Neutrophil (primary cell): ENCODE data around the gene ADGRE1.

ENCODE experiments used
- H3K27ac ChIP-seq: fragments of 200-600 bp; sonication (generic); 2 replicates; pipeline ENCODE4 v1.5.1; 2016; ENCODE audit warnings: mild to moderate bottlenecking, moderate library complexity
- H3K27me3 ChIP-seq: fragments of 200-600 bp; sonication (generic); 2 replicates; pipeline ENCODE4 v1.6.0; 2016; ENCODE audit warnings: mild to moderate bottlenecking
- H3K36me3 ChIP-seq: fragments of 200-600 bp; sonication (generic); 2 replicates; pipeline ENCODE4 v1.5.1; 2017
- H3K4me1 ChIP-seq, 2 experiments: fragments of 200-600 bp in 1 of 2; sonication (generic) in 1 of 2; 1 replicate in 1 of 2; 2 replicates in 1 of 2; pipeline versions ENCODE4 v1.5.1 to v1.6.1; 2013 to 2016; ENCODE audit warnings: low read depth in 1 of 2, low read length in 1 of 2, mild to moderate bottlenecking in 1 of 2, moderate library complexity in 1 of 2; ENCODE audit not compliant: control insufficient read depth in 1 of 2, insufficient read depth in 1 of 2
- H3K4me3 ChIP-seq, 2 experiments: fragments of 200-600 bp in 1 of 2; sonication (generic) in 1 of 2; 1 replicate in 1 of 2; 2 replicates in 1 of 2; pipeline ENCODE4 v1.5.1; 2013 to 2016; ENCODE audit warnings: low read depth in 1 of 2, low read length in 1 of 2, mild to moderate bottlenecking in 1 of 2, moderate library complexity in 1 of 2
- H3K9me3 ChIP-seq: fragments of 200-600 bp; sonication (generic); 2 replicates; pipeline ENCODE4 v1.5.1; 2016
- TF ChIP-seq, protein P1 (sequence below): fragments of 200-600 bp; sonication (generic); IDR thresholded peaks from 2 replicates; pipeline ENCODE4 v1.5.1; 2016; ENCODE audit warnings: antibody characterized with exemption

The ADGRE1 gene

DNA sequence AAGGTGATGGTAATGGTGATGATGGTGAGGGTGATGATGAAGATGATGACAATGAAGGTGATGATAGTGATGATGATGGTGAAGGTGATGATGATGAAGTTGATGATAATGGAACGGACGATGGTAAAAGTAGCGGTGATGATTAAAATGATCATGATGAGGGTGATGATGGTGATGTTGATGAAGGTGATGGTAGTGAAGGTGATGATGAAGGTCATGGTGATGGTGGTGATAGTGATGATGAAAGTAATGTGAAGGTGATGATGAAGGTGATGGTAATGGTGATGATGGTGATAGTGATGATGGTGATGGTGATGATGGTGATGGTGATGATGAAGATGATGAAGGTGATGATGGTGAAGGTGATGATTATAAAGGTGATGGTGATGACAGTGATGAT lies 67.7 kb downstream of the ADGRE1 start:
- Histone ChIP-seq H3K27me3 (peaks cover 22% of the 10 kb centered on the region), H3K4me3 (no peak overlapping the region), H3K4me1 (peaks cover 8 to 9% of the 10 kb centered on the region in 2 experiments), H3K27ac (no peak overlapping the region), H3K9me3 (no peaks in the 10 kb centered on the region), H3K36me3 (no peaks in the 10 kb centered on the region)
- TF ChIP-seq, protein P1, sequence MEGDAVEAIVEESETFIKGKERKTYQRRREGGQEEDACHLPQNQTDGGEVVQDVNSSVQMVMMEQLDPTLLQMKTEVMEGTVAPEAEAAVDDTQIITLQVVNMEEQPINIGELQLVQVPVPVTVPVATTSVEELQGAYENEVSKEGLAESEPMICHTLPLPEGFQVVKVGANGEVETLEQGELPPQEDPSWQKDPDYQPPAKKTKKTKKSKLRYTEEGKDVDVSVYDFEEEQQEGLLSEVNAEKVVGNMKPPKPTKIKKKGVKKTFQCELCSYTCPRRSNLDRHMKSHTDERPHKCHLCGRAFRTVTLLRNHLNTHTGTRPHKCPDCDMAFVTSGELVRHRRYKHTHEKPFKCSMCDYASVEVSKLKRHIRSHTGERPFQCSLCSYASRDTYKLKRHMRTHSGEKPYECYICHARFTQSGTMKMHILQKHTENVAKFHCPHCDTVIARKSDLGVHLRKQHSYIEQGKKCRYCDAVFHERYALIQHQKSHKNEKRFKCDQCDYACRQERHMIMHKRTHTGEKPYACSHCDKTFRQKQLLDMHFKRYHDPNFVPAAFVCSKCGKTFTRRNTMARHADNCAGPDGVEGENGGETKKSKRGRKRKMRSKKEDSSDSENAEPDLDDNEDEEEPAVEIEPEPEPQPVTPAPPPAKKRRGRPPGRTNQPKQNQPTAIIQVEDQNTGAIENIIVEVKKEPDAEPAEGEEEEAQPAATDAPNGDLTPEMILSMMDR: no peak

DNA sequence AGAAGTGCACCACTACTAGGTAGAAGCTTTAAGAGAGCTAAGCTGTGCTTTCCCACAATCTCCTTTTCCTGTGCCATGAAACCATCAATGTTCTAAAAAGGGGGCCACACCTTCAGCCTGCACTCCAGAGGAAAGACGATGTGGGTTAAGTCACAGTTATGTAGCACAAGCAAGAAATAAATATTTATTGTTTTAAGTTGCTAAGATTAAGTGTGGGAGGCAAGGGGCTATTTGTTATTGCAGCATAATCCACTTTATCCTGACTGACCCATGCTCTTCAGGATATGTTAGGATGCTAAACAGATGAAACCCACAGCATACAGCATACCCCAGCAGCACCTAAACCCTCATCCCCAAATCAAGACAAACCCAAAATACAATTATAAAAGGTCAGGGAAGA lies 69.2 kb downstream of the ADGRE1 start:
- TF ChIP-seq, protein P1: no peak
- peaks cover 8 to 9% of the 10 kb centered on the region in 2 experiments for H3K4me1 ChIP-seq
- no peaks in the 10 kb centered on the region for H3K36me3 ChIP-seq
- H3K27me3 ChIP-seq: peaks cover 22% of the 10 kb centered on the region
- H3K4me3 ChIP-seq: no peak overlapping the region
- no peak overlapping the region for H3K27ac ChIP-seq
- H3K9me3 ChIP-seq: no peaks in the 10 kb centered on the region

DNA sequence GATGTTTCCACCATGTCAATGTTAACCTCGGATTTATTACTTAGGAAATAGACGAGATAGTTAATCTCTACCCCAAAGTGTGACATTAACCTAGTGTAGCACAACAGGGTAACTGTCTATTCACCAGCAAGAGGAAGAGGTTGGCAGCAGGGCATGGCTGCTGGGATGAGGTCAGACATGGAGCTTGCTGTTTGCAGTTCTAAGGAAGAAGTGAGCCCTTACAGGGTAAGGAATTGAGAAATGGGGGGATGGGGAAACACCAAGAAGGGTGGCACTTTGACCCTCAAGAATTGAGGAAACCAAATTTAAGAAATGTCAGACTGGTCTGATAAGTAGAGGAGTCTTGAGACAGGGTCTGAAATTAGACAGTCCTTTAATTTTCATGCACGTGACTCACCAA lies 71.4 kb downstream of the ADGRE1 start:
- Histone ChIP-seq H3K4me1 (peaks cover 14 to 16% of the 10 kb centered on the region in 2 experiments), H3K36me3 (no peaks in the 10 kb centered on the region), H3K27ac (peak overlapping the region; percentile 40), H3K9me3 (no peaks in the 10 kb centered on the region), H3K27me3 (peaks cover 10% of the 10 kb centered on the region), H3K4me3 (no peak overlapping the region)
- TF ChIP-seq, protein P1: no peak

DNA sequence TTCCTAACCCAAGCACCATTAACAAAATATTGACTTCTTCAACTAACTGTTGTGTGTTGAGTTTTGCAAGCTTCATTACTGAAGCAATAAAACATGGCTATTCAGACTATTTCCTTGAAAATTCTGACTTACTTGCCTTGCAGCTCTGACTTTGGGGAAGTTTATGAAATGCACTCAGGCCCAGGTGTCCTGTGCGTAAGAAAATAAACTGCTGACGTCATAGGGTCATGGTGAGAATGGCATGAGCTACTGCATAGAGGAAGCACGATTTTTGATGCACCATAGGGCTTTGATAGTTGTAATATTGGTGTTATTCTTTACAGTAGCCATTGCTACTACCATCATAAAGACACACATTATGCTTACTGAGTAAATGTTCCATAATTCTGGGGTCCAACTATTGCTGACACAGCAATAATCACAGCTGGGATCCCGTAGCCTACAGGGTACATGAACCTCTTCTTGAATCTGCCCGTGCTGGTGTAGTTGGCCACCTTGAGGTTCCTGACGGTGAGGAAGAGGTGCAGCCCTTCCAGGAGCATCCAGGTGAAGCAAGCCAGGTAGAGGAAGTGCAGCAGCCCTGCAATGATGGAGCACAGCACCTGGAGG lies 76.0 kb downstream of the ADGRE1 start:
- no peak overlapping the region for H3K4me3 ChIP-seq
- H3K36me3 ChIP-seq: no peaks in the 10 kb centered on the region
- H3K27ac ChIP-seq: peak overlapping the region; percentile 10
- H3K4me1 ChIP-seq: peaks cover 14 to 17% of the 10 kb centered on the region in 2 experiments
- TF ChIP-seq, protein P1: no peak
- no peaks in the 10 kb centered on the region for H3K9me3 ChIP-seq
- H3K27me3 ChIP-seq: no peaks in the 10 kb centered on the region

DNA sequence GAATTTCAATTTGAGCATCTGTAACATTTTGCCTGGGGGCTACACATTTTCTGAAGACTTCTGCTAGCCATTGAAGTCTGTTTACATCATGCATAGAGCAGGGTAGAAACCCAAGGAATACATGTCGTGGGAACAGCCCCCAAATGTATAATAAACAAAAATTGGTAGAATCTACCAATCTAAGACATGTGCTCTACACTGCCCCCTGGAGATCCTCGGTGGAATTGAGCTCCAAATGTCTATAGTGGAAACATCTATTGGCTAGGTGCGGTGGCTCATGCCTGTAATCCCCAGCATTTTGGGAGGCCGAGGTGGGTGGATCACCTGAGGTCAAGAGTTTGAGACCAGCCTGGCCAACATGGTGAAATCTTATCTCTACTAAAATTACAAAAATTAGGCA lies 76.6 kb downstream of the ADGRE1 start:
- TF ChIP-seq, protein P1: peak; percentile 33
- Histone ChIP-seq H3K4me1 (peaks cover 10 to 12% of the 10 kb centered on the region in 2 experiments), H3K9me3 (no peaks in the 10 kb centered on the region), H3K36me3 (no peaks in the 10 kb centered on the region), H3K27ac (no peak overlapping the region), H3K4me3 (no peak overlapping the region), H3K27me3 (no peaks in the 10 kb centered on the region)
